DND-41 (cell line): ENCODE measurements around the gene LGR6.

Experiments
- CTCF ChIP-seq: IDR thresholded peaks from 2 replicates; pipeline ENCODE4 v1.5.1; 2012; ENCODE audit warnings: borderline replicate concordance, low read length, moderate library complexity, mild to moderate bottlenecking; ENCODE audit not compliant: poor library complexity, severe bottlenecking; ENCODE audit errors: extremely low read depth
- EZH2 ChIP-seq: IDR thresholded peaks from 3 replicates; pipeline ENCODE4 v1.6.1; 2012; ENCODE audit warnings: borderline replicate concordance, low read depth, mild to moderate bottlenecking, moderate library complexity, low read length, inconsistent platforms; ENCODE audit not compliant: severe bottlenecking

GRCh38 chr1:202249436-202249835 is 55.8 kb downstream of the LGR6 start:
- TF ChIP-seq CTCF, result no peak
- no peak for TF ChIP-seq EZH2
